PFSK-1 (cell line): ENCODE measurements around the gene SPATA6L.

ENCODE experiments used
- FOXP2 ChIP-seq: optimal IDR thresholded peaks from 2 replicates; pipeline ENCODE3; 2011; ENCODE audit warnings: borderline replicate concordance, control low read depth, inconsistent platforms; ENCODE audit not compliant: insufficient read depth; ENCODE audit errors: extremely low read length, extremely low read depth
- POLR2AphosphoS5 ChIP-seq: IDR thresholded peaks from 2 replicates; pipeline ENCODE4 v1.6.1; 2012; ENCODE audit warnings: low read depth, mild to moderate bottlenecking, control low read depth, low read length, moderate library complexity
- SIN3A ChIP-seq: IDR thresholded peaks from 2 replicates; pipeline ENCODE4 v1.6.1; 2012; ENCODE audit warnings: mild to moderate bottlenecking, low read length, moderate library complexity, borderline replicate concordance; ENCODE audit not compliant: insufficient read depth
- TAF1 ChIP-seq: IDR thresholded peaks from 2 replicates; pipeline ENCODE4 v1.6.1; 2012; ENCODE audit warnings: low read length, control low read depth, borderline replicate concordance; ENCODE audit not compliant: insufficient read depth
- TF ChIP-seq, protein P1 (sequence below), 2 experiments: IDR thresholded peaks; 2 replicates each; pipeline versions ENCODE4 v1.6.1 to v1.8.0; 2011 to 2012; ENCODE audit warnings: low read depth in 2 of 2, low read length in 2 of 2, control low read depth in 1 of 2, inconsistent platforms in 1 of 2, mild to moderate bottlenecking in 1 of 2, moderate library complexity in 1 of 2; ENCODE audit not compliant: insufficient read depth in 1 of 2

Gene SPATA6L

DNA sequence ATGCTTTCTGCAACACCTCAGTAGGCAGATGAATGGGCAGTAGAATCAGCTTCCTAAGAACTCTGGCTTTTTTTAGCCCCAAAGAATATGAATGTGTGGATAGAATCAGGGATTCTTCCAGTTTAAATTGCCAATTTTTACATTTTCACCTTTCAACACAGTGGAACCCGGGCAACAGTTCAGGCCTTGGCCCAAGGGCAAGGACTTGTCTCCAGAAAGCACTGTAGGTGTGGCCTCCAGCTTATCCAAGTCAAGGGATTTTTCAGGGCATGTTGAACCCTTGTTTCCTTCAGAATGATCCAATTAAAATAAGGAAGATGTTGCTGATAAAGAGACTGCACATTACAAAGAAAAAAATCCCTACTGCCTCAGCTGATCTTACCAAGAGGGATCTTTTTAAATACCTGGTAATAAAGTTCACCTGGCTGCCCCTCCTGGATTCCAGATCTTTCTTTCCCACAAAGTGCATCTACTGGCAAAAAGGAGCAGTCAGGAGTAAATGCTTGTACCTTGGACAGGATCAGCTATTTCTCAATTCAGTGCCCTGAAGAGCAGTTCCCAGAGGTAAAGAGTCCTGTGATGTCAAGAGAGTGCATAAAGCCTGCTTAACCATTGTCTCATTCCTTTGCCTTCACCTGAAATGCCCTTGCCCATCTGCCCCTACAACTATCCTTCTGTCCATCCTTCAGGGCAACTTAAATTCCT, 84.3 kb downstream of the SPATA6L start:
- TF ChIP-seq TAF1 = no peak
- TF ChIP-seq FOXP2 = no peak
- TF ChIP-seq SIN3A = no peak
- no peak for TF ChIP-seq POLR2AphosphoS5

DNA sequence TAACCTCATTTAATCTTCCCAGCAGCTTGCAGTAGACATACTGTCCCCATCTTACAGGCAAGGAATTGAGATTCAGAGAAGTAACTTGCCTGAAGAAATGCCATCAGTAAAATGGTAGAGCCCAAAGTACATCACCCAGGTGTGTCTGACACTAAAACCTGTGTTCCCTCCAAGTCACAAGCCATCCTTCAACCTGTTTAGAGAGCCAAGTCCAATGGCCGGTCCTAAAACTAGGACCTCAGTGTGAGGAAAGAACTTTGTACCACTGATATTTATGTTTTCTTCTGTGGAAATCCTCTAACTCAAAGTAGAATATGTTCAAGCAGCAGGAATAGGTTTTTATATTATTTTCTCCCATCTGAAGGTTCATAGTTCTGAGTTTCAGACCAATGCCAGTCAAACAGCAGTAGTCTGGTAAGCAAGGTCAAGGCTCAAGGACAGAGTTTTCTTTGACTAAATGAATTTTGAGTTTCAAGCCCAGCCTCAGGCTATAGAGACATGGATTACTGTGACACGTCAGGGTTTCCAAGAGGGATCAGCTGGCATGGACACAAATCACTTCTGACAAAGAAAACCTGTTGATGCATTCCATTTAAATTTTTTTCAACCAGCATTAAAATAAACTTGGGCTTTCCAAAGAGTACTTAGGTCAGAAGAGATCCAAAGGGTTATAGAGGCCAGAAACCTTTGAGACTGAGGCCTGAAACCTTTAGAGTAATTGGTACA, 85.1 kb downstream of the SPATA6L start:
- no peak for TF ChIP-seq POLR2AphosphoS5
- TF ChIP-seq TAF1 = no peak
- no peak for TF ChIP-seq FOXP2
- TF ChIP-seq, protein P1, sequence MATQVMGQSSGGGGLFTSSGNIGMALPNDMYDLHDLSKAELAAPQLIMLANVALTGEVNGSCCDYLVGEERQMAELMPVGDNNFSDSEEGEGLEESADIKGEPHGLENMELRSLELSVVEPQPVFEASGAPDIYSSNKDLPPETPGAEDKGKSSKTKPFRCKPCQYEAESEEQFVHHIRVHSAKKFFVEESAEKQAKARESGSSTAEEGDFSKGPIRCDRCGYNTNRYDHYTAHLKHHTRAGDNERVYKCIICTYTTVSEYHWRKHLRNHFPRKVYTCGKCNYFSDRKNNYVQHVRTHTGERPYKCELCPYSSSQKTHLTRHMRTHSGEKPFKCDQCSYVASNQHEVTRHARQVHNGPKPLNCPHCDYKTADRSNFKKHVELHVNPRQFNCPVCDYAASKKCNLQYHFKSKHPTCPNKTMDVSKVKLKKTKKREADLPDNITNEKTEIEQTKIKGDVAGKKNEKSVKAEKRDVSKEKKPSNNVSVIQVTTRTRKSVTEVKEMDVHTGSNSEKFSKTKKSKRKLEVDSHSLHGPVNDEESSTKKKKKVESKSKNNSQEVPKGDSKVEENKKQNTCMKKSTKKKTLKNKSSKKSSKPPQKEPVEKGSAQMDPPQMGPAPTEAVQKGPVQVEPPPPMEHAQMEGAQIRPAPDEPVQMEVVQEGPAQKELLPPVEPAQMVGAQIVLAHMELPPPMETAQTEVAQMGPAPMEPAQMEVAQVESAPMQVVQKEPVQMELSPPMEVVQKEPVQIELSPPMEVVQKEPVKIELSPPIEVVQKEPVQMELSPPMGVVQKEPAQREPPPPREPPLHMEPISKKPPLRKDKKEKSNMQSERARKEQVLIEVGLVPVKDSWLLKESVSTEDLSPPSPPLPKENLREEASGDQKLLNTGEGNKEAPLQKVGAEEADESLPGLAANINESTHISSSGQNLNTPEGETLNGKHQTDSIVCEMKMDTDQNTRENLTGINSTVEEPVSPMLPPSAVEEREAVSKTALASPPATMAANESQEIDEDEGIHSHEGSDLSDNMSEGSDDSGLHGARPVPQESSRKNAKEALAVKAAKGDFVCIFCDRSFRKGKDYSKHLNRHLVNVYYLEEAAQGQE (IDR thresholded peaks at IDR 0.05; ENCODE audit: insufficient read depth in 1 of 2, low read depth in 2 of 2, low read length in 2 of 2) = no peak
- no peak for TF ChIP-seq SIN3A

DNA sequence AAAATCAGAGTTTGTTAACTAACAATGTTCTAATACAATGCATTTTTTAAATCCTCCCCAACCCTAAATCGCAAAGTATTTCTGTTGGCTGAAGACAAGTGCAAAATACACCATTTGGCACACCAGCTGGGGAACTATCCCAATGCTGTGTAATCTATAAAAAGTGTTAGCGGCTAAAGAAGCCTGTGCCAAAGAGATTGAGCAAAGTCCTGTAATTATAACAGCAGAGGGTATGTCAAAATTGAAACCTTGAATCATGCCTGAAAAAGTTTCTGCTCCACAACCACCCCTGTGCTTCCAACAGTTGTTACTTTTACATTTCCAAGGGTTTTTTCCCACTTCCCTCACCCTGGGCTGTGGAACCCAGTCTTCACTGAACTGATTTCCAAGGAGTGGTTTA, 87.3 kb downstream of the SPATA6L start:
- no peak for TF ChIP-seq FOXP2
- no peak for TF ChIP-seq TAF1

DNA sequence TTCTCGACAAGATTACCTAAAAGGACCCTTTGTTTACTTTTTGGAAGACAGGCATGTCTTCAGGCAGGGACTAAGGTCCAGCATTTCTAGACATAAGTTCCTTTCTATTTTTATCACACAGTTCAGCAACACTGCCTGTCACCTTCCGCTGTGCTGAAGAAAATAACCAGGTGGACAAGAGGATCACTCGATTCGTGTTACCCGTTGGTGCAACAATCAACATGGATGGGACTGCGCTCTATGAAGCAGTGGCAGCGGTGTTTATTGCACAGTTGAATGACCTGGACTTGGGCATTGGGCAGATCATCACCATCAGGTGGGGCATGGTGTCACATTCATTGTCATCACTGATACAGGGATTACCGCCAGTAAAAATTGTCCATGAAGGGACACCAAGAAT, 89.8 kb downstream of the SPATA6L start:
- no peak for TF ChIP-seq POLR2AphosphoS5
- no peak for TF ChIP-seq FOXP2
- TF ChIP-seq, protein P1 (IDR thresholded peaks at IDR 0.05; ENCODE audit: insufficient read depth in 1 of 2, low read depth in 2 of 2, low read length in 2 of 2) = no peak
- TF ChIP-seq SIN3A = no peak
- no peak for TF ChIP-seq TAF1

DNA sequence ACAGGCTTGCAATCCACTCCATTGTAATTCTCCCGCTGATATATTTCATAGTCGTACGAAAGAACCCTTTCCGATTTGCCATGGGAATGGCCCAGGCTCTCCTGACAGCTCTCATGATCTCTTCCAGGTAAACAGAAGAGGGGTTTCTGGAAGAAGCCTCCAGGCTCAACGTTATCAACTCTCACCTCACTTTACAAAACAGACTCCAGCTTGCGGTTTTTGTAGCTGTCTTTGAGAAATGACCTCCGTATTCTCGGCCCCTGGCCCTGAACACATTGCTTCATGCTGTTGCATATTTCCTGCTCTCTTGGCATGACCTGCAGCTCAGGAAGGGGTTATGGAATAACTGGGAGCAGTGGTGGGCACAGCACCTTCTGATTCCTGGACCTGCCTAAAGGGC, 90.3 kb downstream of the SPATA6L start:
- TF ChIP-seq SIN3A = no peak
- no peak for TF ChIP-seq TAF1
- TF ChIP-seq FOXP2 = no peak

DNA sequence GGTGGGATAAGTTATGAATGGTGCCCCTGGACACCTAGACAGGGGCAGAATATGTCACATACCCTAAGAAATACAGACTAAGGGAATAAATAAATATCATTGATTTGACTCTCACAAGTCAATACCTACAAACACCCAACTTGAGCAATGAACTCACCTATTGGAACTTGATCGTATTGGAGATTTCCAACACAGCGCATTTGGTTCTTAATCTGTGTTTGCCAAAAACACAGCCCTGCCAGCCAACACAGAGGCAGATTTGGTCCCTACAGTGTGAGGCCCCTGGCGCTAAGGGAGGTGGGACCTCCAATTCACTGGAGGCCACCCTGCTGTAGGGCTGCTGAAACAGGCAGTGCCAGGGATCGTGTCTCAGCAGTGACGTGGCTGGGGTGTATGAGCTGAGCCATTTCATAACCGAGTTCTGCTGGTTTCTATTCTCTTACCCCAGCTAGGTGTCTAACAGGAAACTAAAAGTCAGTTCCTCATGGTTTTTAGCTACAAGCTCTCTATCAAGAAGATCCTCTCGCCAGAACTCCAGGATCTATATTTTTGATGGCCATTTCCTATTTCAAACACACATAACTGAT, 91.5 kb downstream of the SPATA6L start:
- TF ChIP-seq, protein P1 (IDR thresholded peaks at IDR 0.05; ENCODE audit: insufficient read depth in 1 of 2, low read depth in 2 of 2, low read length in 2 of 2) = no peak
- TF ChIP-seq SIN3A = no peak
- TF ChIP-seq FOXP2 = no peak
- no peak for TF ChIP-seq TAF1
- no peak for TF ChIP-seq POLR2AphosphoS5
